ENCODE measurements around the gene TPO.

TPO gene

GRCh38 chr2:1422716-1423285 is 9.5 kb downstream of the TPO start:
- Histone ChIP-seq H4K12ac (ENCODE audit: low read depth, low read length) (no peak overlapping the region), H3K4me1 (ENCODE audit: control insufficient read depth in 1 of 2, insufficient read depth in 2 of 2, low read length in 2 of 2) (no peaks in the 10 kb centered on the region), H3K9ac (ENCODE audit: low read length) (no peak overlapping the region), H3K14ac (ENCODE audit: low read length) (no peak overlapping the region), H2BK12ac (ENCODE audit: low read length) (no peak overlapping the region), H3K4me3 (ENCODE audit: low read depth, low read length) (no peak overlapping the region), H3K9me3 (ENCODE audit: insufficient read depth, low read depth, low read length) (peaks cover 7% of the 10 kb centered on the region), H3K79me1 (ENCODE audit: low read length) (no peaks in the 10 kb centered on the region), H3K27ac (ENCODE audit: low read depth, low read length) (no peak overlapping the region), H4K8ac (ENCODE audit: low read depth, low read length) (no peak overlapping the region), H3K4ac (ENCODE audit: low read depth, low read length) (no peak overlapping the region), H3K36me3 (ENCODE audit: control insufficient read depth in 1 of 2, insufficient read depth in 2 of 2, low read length in 2 of 2) (no peaks in the 10 kb centered on the region), H4K91ac (ENCODE audit: low read depth, low read length) (no peak overlapping the region), H2BK5ac (ENCODE audit: low read depth, low read length, poor library complexity) (no peak overlapping the region), H2AFZ (ENCODE audit: insufficient read depth, low read length, poor library complexity) (no peak overlapping the region), H3K4me2 (ENCODE audit: low read length) (no peak overlapping the region), H3K27me3 (ENCODE audit: insufficient read depth, low read length) (no peaks in the 10 kb centered on the region), H3K79me2 (ENCODE audit: control insufficient read depth, insufficient read depth, low read length, poor library complexity) (no peaks in the 10 kb centered on the region), H3K23ac (ENCODE audit: low read length) (no peak overlapping the region), H2AK5ac (ENCODE audit: low read length) (no peak overlapping the region), H3K18ac (ENCODE audit: low read length) (no peak overlapping the region), H2BK120ac (ENCODE audit: insufficient read depth, low read length, poor library complexity) (no peak overlapping the region)
- DNase-seq: no peak
- WGBS (ENCODE audit: extremely low coverage, insufficient coverage, insufficient read length): no CpG with 5 or more reads among the region's 26 CpGs

GRCh38 chr2:1427086-1427485 is 13.8 kb downstream of the TPO start:
- Histone ChIP-seq H2BK12ac (ENCODE audit: low read length) (no peak overlapping the region), H3K4me3 (ENCODE audit: low read depth, low read length) (no peak overlapping the region), H3K4me2 (ENCODE audit: low read length) (no peak overlapping the region), H3K79me1 (ENCODE audit: low read length) (no peaks in the 10 kb centered on the region), H3K4me1 (ENCODE audit: control insufficient read depth in 1 of 2, insufficient read depth in 2 of 2, low read length in 2 of 2) (no peaks in the 10 kb centered on the region), H3K23ac (ENCODE audit: low read length) (no peak overlapping the region), H3K9ac (ENCODE audit: low read length) (peak overlapping the region; percentile 39), H2AFZ (ENCODE audit: insufficient read depth, low read length, poor library complexity) (no peak overlapping the region), H3K14ac (ENCODE audit: low read length) (no peak overlapping the region), H2AK5ac (ENCODE audit: low read length) (no peak overlapping the region), H4K91ac (ENCODE audit: low read depth, low read length) (no peak overlapping the region), H3K36me3 (ENCODE audit: control insufficient read depth in 1 of 2, insufficient read depth in 2 of 2, low read length in 2 of 2) (no peaks in the 10 kb centered on the region), H3K79me2 (ENCODE audit: control insufficient read depth, insufficient read depth, low read length, poor library complexity) (no peaks in the 10 kb centered on the region), H3K27me3 (ENCODE audit: insufficient read depth, low read length) (no peaks in the 10 kb centered on the region), H3K18ac (ENCODE audit: low read length) (no peak overlapping the region), H3K27ac (ENCODE audit: low read depth, low read length) (no peak overlapping the region), H2BK5ac (ENCODE audit: low read depth, low read length, poor library complexity) (no peak overlapping the region), H4K12ac (ENCODE audit: low read depth, low read length) (no peak overlapping the region), H4K8ac (ENCODE audit: low read depth, low read length) (no peak overlapping the region), H2BK120ac (ENCODE audit: insufficient read depth, low read length, poor library complexity) (no peak overlapping the region), H3K4ac (ENCODE audit: low read depth, low read length) (no peak overlapping the region), H3K9me3 (ENCODE audit: insufficient read depth, low read depth, low read length) (peaks cover 8% of the 10 kb centered on the region)
- no peak for DNase-seq
- no CpG with 5 or more reads among the region's 3 CpGs for WGBS (ENCODE audit: extremely low coverage, insufficient coverage, insufficient read length)

- no peak overlapping the region for H3K4me2 ChIP-seq (ENCODE audit: low read length)
- H3K9ac ChIP-seq (ENCODE audit: low read length): no peak overlapping the region
- no peak overlapping the region for H4K91ac ChIP-seq (ENCODE audit: low read depth, low read length)
- no peak overlapping the region for H4K8ac ChIP-seq (ENCODE audit: low read depth, low read length)
- no peak overlapping the region for H2AFZ ChIP-seq (ENCODE audit: insufficient read depth, low read length, poor library complexity)
- H3K18ac ChIP-seq (ENCODE audit: low read length): no peak overlapping the region
- no peak overlapping the region for H3K4me3 ChIP-seq (ENCODE audit: low read depth, low read length)
- DNase-seq: no peak
- no peaks in the 10 kb centered on the region for H3K79me1 ChIP-seq (ENCODE audit: low read length)
- H3K9me3 ChIP-seq (ENCODE audit: insufficient read depth, low read depth, low read length): peaks cover 8% of the 10 kb centered on the region
- no peak overlapping the region for H2BK120ac ChIP-seq (ENCODE audit: insufficient read depth, low read length, poor library complexity)
- no peak overlapping the region for H2BK5ac ChIP-seq (ENCODE audit: low read depth, low read length, poor library complexity)
- no peak overlapping the region for H4K12ac ChIP-seq (ENCODE audit: low read depth, low read length)
- no peak overlapping the region for H2BK12ac ChIP-seq (ENCODE audit: low read length)
- H2AK5ac ChIP-seq (ENCODE audit: low read length): no peak overlapping the region
- no peak overlapping the region for H3K14ac ChIP-seq (ENCODE audit: low read length)
- no peaks in the 10 kb centered on the region for H3K36me3 ChIP-seq (ENCODE audit: control insufficient read depth in 1 of 2, insufficient read depth in 2 of 2, low read length in 2 of 2)
- H3K27ac ChIP-seq (ENCODE audit: low read depth, low read length): no peak overlapping the region
- H3K23ac ChIP-seq (ENCODE audit: low read length): no peak overlapping the region
- H3K4ac ChIP-seq (ENCODE audit: low read depth, low read length): no peak overlapping the region
- WGBS (ENCODE audit: extremely low coverage, insufficient coverage, insufficient read length): no CpG with 5 or more reads among the region's 2 CpGs
- no peaks in the 10 kb centered on the region for H3K27me3 ChIP-seq (ENCODE audit: insufficient read depth, low read length)
- H3K79me2 ChIP-seq (ENCODE audit: control insufficient read depth, insufficient read depth, low read length, poor library complexity): no peaks in the 10 kb centered on the region
- no peaks in the 10 kb centered on the region for H3K4me1 ChIP-seq (ENCODE audit: control insufficient read depth in 1 of 2, insufficient read depth in 2 of 2, low read length in 2 of 2)
Measured at GRCh38 chr2:1429895-1430294, 16.6 kb downstream of the TPO start.

DNA sequence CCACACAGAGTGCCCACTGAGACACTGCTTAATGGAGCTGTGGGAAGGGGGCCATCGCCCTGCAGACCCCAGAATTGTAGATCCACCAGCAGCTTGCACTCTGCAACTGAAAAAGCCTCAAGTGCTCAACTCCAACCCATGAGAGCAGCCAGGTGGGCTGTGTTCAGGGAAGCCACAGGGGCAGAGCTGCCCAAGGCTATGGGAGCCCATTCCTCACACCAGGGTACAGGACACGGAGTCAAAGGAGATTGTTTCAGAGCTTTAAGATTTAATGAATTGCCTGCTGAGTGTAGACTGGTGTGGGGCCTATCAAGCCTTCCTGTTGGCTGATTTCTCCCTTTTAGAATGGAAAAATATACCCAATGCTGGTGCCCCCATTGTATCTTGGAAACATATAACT is 17.2 kb downstream of the TPO start:
- H2BK5ac ChIP-seq (ENCODE audit: low read depth, low read length, poor library complexity): no peak overlapping the region
- no peak overlapping the region for H4K8ac ChIP-seq (ENCODE audit: low read depth, low read length)
- H3K27me3 ChIP-seq (ENCODE audit: insufficient read depth, low read length): no peaks in the 10 kb centered on the region
- H3K79me1 ChIP-seq (ENCODE audit: low read length): no peaks in the 10 kb centered on the region
- no peak overlapping the region for H3K18ac ChIP-seq (ENCODE audit: low read length)
- no peak overlapping the region for H3K27ac ChIP-seq (ENCODE audit: low read depth, low read length)
- no peak overlapping the region for H4K91ac ChIP-seq (ENCODE audit: low read depth, low read length)
- no peak for DNase-seq
- H2BK120ac ChIP-seq (ENCODE audit: insufficient read depth, low read length, poor library complexity): no peak overlapping the region
- H3K36me3 ChIP-seq (ENCODE audit: control insufficient read depth in 1 of 2, insufficient read depth in 2 of 2, low read length in 2 of 2): no peaks in the 10 kb centered on the region
- peaks cover 8% of the 10 kb centered on the region for H3K9me3 ChIP-seq (ENCODE audit: insufficient read depth, low read depth, low read length)
- no peak overlapping the region for H2AFZ ChIP-seq (ENCODE audit: insufficient read depth, low read length, poor library complexity)
- H3K23ac ChIP-seq (ENCODE audit: low read length): no peak overlapping the region
- H2AK5ac ChIP-seq (ENCODE audit: low read length): no peak overlapping the region
- H3K9ac ChIP-seq (ENCODE audit: low read length): no peak overlapping the region
- H3K4me2 ChIP-seq (ENCODE audit: low read length): no peak overlapping the region
- no peaks in the 10 kb centered on the region for H3K79me2 ChIP-seq (ENCODE audit: control insufficient read depth, insufficient read depth, low read length, poor library complexity)
- H4K12ac ChIP-seq (ENCODE audit: low read depth, low read length): no peak overlapping the region
- no peaks in the 10 kb centered on the region for H3K4me1 ChIP-seq (ENCODE audit: control insufficient read depth in 1 of 2, insufficient read depth in 2 of 2, low read length in 2 of 2)
- H3K14ac ChIP-seq (ENCODE audit: low read length): no peak overlapping the region
- no peak overlapping the region for H2BK12ac ChIP-seq (ENCODE audit: low read length)
- WGBS (ENCODE audit: extremely low coverage, insufficient coverage, insufficient read length): no CpG with 5 or more reads among the region's 2 CpGs
- no peak overlapping the region for H3K4me3 ChIP-seq (ENCODE audit: low read depth, low read length)
- H3K4ac ChIP-seq (ENCODE audit: low read depth, low read length): no peak overlapping the region
